ENCODE measurements around the gene CHTOP.

DNA sequence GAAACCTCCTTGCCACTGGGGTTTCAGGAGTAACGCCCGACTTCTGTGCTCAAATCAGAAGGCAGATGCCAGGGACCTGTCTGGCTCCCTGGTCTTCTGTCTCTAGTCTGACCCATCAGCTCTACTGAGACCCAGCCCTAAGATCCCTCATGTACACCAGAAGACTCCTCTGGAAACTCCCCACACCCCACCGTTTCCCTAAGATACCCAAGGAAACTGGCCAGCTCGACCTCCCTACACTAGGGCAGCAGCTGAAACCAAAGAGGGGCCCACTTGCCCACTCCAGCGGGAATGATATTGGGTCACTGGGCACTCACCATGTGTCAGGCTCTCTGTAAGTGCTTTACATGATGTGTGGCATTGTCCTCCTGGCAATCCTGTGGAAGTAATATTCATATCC lies 20.5 kb upstream of the CHTOP start:
- no peak for TF ChIP-seq BHLHE40 (IDR thresholded peaks at IDR 0.05; ENCODE audit: low read length)
- TF ChIP-seq SP5 (CRISPR knock-in tag; IDR thresholded peaks at IDR 0.05; ENCODE audit: borderline replicate concordance, low read depth), result no peak
- TF ChIP-seq PREB (CRISPR knock-in tag; IDR thresholded peaks at IDR 0.05), result no peak
- TF ChIP-seq, protein P1, sequence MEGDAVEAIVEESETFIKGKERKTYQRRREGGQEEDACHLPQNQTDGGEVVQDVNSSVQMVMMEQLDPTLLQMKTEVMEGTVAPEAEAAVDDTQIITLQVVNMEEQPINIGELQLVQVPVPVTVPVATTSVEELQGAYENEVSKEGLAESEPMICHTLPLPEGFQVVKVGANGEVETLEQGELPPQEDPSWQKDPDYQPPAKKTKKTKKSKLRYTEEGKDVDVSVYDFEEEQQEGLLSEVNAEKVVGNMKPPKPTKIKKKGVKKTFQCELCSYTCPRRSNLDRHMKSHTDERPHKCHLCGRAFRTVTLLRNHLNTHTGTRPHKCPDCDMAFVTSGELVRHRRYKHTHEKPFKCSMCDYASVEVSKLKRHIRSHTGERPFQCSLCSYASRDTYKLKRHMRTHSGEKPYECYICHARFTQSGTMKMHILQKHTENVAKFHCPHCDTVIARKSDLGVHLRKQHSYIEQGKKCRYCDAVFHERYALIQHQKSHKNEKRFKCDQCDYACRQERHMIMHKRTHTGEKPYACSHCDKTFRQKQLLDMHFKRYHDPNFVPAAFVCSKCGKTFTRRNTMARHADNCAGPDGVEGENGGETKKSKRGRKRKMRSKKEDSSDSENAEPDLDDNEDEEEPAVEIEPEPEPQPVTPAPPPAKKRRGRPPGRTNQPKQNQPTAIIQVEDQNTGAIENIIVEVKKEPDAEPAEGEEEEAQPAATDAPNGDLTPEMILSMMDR (CRISPR knock-in tag; IDR thresholded peaks at IDR 0.05), result no peak
- no peak for TF ChIP-seq ZNF609 (CRISPR knock-in tag; IDR thresholded peaks at IDR 0.05; ENCODE audit: borderline replicate concordance)
- no peak for TF ChIP-seq ARID3A (IDR thresholded peaks at IDR 0.05; ENCODE audit: low read depth, low read length)
- TF ChIP-seq, protein P2, sequence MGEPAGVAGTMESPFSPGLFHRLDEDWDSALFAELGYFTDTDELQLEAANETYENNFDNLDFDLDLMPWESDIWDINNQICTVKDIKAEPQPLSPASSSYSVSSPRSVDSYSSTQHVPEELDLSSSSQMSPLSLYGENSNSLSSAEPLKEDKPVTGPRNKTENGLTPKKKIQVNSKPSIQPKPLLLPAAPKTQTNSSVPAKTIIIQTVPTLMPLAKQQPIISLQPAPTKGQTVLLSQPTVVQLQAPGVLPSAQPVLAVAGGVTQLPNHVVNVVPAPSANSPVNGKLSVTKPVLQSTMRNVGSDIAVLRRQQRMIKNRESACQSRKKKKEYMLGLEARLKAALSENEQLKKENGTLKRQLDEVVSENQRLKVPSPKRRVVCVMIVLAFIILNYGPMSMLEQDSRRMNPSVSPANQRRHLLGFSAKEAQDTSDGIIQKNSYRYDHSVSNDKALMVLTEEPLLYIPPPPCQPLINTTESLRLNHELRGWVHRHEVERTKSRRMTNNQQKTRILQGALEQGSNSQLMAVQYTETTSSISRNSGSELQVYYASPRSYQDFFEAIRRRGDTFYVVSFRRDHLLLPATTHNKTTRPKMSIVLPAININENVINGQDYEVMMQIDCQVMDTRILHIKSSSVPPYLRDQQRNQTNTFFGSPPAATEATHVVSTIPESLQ (CRISPR knock-in tag; conservative IDR thresholded peaks at IDR 0.05), result no peak
- no peak for TF ChIP-seq ZBTB7A (CRISPR knock-in tag; IDR thresholded peaks at IDR 0.05)
- TF ChIP-seq RNF219 (CRISPR knock-in tag; IDR thresholded peaks at IDR 0.05), result no peak
- no peak for TF ChIP-seq TERF1 (CRISPR knock-in tag; IDR thresholded peaks at IDR 0.05)
- no peak for TF ChIP-seq ZBTB4 (CRISPR knock-in tag; IDR thresholded peaks at IDR 0.05; ENCODE audit: borderline replicate concordance)
- no peak for TF ChIP-seq KLF13 (CRISPR knock-in tag; IDR thresholded peaks at IDR 0.05)
- TF ChIP-seq EP300 (IDR thresholded peaks at IDR 0.05; ENCODE audit: low read depth in 2 of 2, low read length in 2 of 2), result no peak
- TF ChIP-seq EP300 (CRISPR knock-in tag; IDR thresholded peaks at IDR 0.05; ENCODE audit: borderline replicate concordance), result no peak
- TF ChIP-seq ZNF850 (CRISPR knock-in tag; conservative IDR thresholded peaks at IDR 0.05), result no peak

Measured in HepG2 (cell line).